ENCODE data around the gene KCND2.

DNA sequence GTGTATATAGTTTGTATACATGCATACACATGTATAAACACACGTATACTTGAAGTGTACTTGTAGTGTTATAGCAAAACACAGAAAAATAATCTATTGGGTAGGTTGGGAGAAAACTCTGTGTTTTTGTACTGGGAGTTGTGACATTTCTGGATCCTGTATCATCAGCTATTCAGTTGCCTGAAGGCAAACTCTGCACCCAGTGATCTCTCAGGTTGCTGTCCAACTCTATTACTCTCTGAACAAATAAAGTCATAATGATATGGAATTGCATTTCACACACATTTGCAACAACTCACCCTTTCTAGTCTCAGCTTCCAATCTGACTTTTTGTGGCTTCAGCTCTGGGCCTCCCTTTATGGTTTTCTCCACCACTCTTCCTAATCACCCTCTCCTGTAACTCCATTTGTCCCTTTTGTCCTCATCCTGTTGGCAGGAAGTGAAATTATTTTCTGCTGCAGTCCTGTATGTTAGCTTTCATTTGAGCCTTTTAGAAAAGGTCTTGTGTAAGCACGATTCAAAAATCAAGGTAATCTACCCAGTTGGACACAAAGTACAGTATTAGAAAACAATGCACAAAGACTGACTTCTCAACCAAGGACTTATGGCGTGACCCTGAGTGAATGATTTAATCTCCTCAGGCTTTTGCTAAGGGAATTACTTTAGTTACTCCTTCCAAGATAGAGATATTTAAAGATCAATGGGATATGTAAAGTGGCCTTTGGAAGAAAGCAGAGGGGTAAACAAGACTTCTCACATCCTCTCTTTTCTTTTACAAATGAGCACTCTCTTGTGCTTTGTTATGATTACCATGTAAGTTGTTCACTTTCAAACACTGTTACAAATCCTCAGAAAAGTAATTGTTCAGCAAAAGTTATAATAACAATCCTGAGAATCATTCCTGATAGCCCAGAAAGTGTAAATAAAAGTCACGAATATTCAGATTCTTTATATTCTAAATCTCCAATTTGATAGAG is 249.1 kb downstream of the KCND2 start:
- TF ChIP-seq RFX5 (IDR thresholded peaks at IDR 0.05; ENCODE audit: low read depth, low read length) = no peak
- TF ChIP-seq, protein P1, sequence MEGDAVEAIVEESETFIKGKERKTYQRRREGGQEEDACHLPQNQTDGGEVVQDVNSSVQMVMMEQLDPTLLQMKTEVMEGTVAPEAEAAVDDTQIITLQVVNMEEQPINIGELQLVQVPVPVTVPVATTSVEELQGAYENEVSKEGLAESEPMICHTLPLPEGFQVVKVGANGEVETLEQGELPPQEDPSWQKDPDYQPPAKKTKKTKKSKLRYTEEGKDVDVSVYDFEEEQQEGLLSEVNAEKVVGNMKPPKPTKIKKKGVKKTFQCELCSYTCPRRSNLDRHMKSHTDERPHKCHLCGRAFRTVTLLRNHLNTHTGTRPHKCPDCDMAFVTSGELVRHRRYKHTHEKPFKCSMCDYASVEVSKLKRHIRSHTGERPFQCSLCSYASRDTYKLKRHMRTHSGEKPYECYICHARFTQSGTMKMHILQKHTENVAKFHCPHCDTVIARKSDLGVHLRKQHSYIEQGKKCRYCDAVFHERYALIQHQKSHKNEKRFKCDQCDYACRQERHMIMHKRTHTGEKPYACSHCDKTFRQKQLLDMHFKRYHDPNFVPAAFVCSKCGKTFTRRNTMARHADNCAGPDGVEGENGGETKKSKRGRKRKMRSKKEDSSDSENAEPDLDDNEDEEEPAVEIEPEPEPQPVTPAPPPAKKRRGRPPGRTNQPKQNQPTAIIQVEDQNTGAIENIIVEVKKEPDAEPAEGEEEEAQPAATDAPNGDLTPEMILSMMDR (conservative IDR thresholded peaks at IDR 0.05; ENCODE audit: low read depth, low read length) = no peak
- TF ChIP-seq, protein P2, sequence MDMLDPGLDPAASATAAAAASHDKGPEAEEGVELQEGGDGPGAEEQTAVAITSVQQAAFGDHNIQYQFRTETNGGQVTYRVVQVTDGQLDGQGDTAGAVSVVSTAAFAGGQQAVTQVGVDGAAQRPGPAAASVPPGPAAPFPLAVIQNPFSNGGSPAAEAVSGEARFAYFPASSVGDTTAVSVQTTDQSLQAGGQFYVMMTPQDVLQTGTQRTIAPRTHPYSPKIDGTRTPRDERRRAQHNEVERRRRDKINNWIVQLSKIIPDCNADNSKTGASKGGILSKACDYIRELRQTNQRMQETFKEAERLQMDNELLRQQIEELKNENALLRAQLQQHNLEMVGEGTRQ (IDR thresholded peaks at IDR 0.05; ENCODE audit: low read depth, low read length) = no peak
- TF ChIP-seq MAZ (IDR thresholded peaks at IDR 0.05; ENCODE audit: borderline replicate concordance, low read depth, low read length) = no peak
- no peak for TF ChIP-seq POLR2A (IDR thresholded peaks at IDR 0.05; ENCODE audit: low read depth, low read length)
- TF ChIP-seq SMC3 (IDR thresholded peaks at IDR 0.05; ENCODE audit: low read depth, low read length) = no peak
- no peak for TF ChIP-seq MXI1 (IDR thresholded peaks at IDR 0.05; ENCODE audit: borderline replicate concordance, low read depth, low read length)
- TF ChIP-seq RCOR1 (IDR thresholded peaks at IDR 0.05; ENCODE audit: insufficient replicate concordance, low read length) = no peak
- no peak for TF ChIP-seq CEBPB (IDR thresholded peaks at IDR 0.05; ENCODE audit: low read depth, low read length)
- TF ChIP-seq NFE2L2 (IDR thresholded peaks at IDR 0.05; ENCODE audit: low read depth, low read length) = no peak
- no peak for TF ChIP-seq FOS (IDR thresholded peaks at IDR 0.05; ENCODE audit: low read depth, low read length)
- no peak for TF ChIP-seq RAD21 (IDR thresholded peaks at IDR 0.05; ENCODE audit: low read length)
- no peak for TF ChIP-seq BHLHE40 (IDR thresholded peaks at IDR 0.05; ENCODE audit: low read depth, low read length)
